GM18520 (cell line): ENCODE data around the gene STKLD1.

Experiments
- ATAC-seq: cut with Tn5 transposase; IDR thresholded peaks from one replicate; pipeline ENCODE4 v1.9.1; 2021; ENCODE audit not compliant: unreplicated experiment

STKLD1 gene

DNA sequence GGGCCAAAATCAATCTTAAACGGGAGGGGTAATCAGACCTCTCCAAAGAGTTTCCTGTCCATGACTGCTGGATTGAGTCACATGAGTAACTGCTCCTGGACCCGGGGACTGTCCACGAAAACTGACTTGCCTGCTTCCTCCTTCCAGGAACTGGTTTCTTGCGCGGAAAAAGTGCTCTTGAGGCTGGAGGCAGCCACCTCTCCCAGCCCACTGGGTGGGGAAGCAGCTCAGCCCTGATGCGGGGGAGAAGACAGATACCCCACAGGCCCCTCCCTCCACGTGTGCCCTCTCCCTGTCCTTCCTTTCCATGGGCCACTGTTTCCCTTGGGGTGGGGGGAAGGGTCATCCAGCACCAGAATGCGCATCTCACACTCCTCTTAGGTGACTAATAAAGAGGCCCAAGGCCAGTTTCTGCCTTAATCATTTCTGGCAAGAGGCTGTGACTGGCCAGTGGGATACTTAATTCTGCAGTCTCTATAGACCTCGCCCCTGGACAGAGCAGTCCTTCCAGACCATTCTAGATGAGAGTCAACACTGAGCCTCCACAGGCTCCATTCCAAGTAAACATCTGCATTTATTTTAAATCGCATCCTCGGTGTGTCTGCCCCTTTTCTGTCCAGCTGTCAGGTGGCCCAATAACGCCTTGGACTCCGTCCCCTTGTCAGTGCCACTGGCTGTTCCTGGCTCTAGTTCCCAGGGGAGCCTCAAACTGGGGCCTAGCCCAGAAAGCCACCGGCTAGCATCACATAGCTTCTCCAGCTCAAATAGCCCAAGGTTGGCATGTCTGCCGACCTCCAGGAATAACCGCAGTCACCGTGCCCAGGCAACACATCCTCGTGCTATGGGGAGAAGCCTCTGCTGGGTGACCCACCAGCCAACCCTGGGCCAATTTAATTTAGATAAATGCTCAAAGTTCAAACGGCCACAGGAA is 29.6 kb downstream of the STKLD1 start:
- ATAC-seq: no peak

DNA sequence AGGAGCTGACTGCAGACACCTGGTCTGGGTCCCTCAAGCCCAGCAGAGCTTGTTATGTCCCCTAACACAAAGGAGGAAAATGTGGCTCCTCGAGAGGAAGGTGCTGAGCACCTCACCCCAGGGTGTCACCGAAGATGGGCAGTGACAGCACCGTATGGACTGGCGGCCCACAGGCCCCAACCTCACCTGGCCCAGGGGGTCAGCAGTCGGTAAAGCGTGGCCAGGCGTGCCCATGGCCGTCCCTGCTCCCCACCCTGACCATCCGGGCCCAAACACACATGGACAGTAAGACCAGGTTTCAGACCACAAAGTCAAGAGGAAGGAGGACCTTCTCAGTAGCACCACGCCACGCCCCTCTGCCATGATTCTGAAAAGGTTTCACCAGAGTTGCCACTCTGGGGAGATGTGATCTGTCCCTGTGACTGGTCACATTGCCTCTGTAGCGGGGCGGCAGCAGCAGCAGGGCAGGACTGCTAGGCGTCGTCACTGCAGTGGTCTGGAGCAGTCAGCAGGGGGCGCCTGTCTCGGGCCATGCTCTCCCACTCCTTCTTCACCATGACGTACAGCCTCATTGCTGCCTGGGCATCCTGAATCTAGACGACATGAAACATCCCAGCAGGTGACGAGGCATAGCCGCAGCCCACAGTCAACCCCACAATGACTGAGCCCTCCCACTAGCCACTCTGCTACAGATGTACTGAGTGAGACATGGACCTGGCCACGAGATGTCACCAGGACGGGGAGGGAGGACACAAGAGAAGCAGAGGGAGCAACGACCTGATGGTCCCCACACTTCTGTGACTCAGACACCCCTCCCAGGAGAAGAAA is 30.5 kb downstream of the STKLD1 start:
- ATAC-seq: peak; percentile 43

GRCh38 chr9:133408042-133408441 is 31.9 kb downstream of the STKLD1 start:
- no peak for ATAC-seq

- ATAC-seq: no peak
Measured at GRCh38 chr9:133415170-133415569, 39.0 kb downstream of the STKLD1 start.

DNA sequence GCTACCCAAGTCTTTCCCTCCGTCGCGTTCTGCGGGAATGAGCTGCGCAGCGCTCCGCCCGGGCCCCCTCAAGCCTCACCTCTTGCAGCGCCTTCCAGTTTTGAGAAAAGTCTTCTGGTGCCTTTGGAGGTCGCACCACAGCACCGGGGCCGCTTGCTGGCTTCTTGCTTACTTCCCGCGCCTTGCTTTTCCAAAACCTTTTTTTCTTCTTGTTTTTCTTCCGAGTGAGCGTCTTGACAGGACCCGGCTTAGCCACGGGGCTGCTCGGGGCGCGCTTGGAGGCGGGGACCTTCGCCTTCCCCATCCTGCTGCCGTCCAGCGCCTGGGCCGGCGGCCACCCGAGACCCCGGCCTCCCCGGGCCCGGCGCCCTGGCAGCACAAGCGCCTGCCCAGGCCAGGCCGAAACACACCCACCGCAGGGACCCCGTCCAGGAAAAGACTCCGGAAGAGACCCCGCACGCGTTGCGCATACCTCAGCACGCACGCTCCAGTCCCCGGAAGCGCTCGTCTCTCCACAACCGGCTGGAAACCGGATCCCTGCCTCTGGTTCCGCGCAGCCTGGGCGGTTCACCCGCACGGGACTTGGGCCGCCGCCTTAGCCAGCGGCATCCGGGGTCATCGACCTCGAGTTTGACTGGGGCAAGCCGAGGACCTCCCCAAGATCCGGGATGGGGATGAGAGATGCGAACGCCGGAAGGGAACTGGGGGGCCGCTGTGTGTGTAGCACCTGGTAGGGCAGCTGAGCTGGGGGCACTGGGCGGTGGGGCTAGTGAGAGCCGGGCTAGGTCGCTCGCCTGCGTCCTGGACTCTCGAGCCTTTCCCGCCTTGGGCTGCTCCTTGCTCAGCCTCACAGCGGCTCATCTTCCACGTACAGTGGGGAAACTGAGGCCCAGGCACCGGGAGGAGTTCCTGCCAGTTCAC is 41.6 kb downstream of the STKLD1 start, which contains the start of gene REXO4:
TSS of gene REXO4 (minus strand) at position 470 of the 921 bp plus-strand sequence. CDS start at position 304, 166 bp downstream.
- peak; percentile 59 for ATAC-seq

- ATAC-seq: no peak
Measured at GRCh38 chr9:133419005-133419404, 42.8 kb downstream of the STKLD1 start.

GRCh38 chr9:133420392-133420827 is 44.2 kb downstream of the STKLD1 start:
- ATAC-seq: no peak

GRCh38 chr9:133421615-133422542 is 45.7 kb downstream of the STKLD1 start, which contains the start of gene ADAMTS13:
Gene ADAMTS13, plus strand, starts transcription at chr9:133422367. Its CDS starts 77 bp downstream, at chr9:133422444.
- ATAC-seq: peak; percentile 28

DNA sequence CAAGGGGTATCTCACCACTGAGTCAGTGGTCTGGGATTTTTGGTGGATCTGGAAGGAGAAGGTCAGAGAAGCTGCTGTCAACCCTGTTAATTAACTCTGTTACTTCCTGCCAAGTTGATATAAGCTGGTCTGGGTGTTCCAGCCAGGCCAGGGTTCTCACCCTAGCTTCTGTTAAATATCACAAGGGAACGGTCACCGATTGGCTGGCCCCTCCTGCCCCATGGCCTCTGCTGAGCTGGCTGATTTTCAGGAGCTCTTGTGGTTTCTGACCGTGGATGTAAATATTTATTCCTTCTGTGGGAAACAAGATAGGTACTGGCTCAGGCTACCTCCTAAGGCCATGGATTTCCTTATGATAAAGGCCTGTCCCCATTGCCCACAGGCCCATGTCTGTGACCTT is 47.0 kb downstream of the STKLD1 start:
- ATAC-seq: no peak

DNA sequence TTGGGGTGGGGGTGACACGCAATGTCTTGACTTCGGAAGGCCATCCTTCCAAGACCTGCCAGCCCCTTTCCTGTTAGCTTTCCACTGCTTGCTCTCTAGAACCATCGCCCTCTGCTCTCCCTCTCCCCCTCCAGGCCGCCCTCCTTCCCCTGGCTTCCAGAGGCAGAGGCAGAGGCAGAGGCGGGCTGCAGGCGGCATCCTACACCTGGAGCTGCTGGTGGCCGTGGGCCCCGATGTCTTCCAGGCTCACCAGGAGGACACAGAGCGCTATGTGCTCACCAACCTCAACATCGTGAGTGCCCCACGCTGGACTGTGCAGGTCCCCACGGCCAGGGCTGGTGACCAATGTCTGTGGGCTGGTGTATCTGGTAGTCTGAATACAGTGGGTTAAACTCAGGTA is 48.0 kb downstream of the STKLD1 start:
- ATAC-seq: no peak

DNA sequence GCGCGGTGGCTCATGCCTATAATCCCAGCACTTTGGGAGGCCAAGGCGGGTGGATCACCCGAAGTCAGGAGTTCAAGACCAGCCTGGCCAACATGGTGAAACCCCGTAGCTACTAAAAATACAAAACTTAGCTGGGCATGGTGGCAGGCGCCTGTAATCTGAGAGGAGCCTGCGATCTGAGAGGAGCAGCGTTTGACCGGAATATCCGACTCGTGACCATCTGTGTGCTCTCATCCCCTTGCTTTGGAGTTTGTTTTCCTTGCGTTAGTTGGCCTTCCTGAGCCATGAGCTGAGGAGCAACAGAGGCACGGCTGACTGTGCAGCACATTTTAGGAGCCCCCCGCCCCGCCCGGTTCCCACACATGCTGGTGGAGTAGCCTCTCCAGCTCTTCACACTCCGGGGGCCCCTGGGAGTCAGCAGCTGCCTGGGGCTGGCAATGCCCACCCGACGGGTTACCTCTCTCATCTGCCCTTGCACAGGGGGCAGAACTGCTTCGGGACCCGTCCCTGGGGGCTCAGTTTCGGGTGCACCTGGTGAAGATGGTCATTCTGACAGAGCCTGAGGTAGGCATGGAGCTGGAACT is 49.0 kb downstream of the STKLD1 start:
- no peak for ATAC-seq

- ATAC-seq: no peak
Measured at GRCh38 chr9:133426011-133426410, 49.8 kb downstream of the STKLD1 start.

GRCh38 chr9:133427658-133428348 is 51.6 kb downstream of the STKLD1 start:
- no peak for ATAC-seq

DNA sequence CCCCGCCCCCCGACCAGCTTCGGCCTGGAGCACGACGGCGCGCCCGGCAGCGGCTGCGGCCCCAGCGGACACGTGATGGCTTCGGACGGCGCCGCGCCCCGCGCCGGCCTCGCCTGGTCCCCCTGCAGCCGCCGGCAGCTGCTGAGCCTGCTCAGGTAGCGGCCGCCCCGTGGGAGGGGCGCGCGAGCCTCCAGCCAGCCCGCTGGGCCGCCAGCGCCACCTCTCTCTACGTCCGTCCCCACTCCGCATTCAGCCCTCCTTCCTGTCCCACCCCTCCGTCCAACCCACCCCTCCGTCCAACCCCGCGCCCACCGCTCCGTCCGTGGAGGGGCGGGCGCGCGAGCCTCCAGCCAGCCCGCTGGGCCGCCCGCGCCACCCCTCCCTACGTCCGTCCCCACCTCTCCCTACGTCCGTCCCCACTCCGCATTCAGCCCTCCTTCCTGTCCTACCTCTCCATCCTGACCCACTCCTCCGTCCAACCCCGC is 52.5 kb downstream of the STKLD1 start:
- ATAC-seq: no peak

DNA sequence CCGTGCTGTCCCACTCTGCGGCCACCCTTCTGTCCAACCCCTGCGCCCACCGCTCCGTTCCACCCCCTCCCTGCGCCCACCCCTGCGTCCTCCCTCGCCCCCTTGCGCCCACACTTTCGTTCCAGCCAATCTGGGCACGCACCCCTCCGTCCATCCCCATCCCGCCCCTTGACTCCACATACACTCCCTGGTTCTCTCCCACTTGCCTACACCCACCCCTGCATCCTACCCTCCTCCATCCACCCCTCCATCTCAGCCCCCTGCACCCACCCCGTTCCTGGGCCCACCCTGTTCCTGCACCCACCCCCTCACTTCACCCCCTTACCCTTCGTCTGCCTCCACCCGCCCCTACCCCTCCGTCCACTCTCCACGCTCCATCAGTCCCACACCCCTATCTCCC is 53.0 kb downstream of the STKLD1 start:
- no peak for ATAC-seq

DNA sequence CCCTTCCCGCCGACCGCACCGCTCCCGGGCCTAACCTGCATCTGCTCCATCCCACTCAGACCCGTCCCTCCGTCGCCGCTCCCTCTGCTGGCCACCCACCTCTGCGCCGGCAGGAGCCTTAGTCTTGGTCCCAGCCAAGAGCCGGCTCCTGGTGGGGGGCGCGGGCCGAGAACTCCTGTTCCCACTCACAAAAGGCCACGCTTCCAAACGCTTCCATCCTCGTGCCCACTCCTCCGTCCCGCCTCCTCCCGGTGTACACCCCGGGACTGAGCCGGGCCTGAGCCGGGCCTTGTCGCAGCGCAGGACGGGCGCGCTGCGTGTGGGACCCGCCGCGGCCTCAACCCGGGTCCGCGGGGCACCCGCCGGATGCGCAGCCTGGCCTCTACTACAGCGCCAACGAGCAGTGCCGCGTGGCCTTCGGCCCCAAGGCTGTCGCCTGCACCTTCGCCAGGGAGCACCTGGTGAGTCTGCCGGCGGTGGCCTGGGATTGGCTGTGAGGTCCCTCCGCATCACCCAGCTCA is 53.5 kb downstream of the STKLD1 start:
- no peak for ATAC-seq

- ATAC-seq: no peak
Measured at GRCh38 chr9:133430244-133430643, 54.1 kb downstream of the STKLD1 start.

GRCh38 chr9:133433351-133433843 is 57.2 kb downstream of the STKLD1 start:
- no peak for ATAC-seq
